Keratinocyte (primary cell): ENCODE results near the gene MELTF. TPM values are rescaled to one million over a fixed set of nuclear protein-coding genes. Genes with fewer than 3 reads are reported as not detected.

Experiments used
- DNase-seq: peaks from one replicate; pipeline ENCODE4 v3.0.0-alpha.2; 2011; ENCODE audit warnings: low read depth, missing footprints, low spot score
- FAIRE-seq: peaks from 2 replicates; lab custom pipeline; 2011; peaks lifted over from hg19 to GRCh38; lab: Jason Lieb, UNC
- H2AFZ ChIP-seq: 2 replicates; pipeline ENCODE4 v1.6.0; 2012; ENCODE audit warnings: low read length, control low read depth, inconsistent platforms; ENCODE audit not compliant: control insufficient read depth
- H3K27ac ChIP-seq: 2 replicates; pipeline ENCODE4 v1.5.1; 2011; ENCODE audit warnings: low read length; ENCODE audit not compliant: control insufficient read depth, insufficient read depth
- H3K27me3 ChIP-seq: 3 replicates; pipeline ENCODE4 v1.6.0; 2011; ENCODE audit warnings: low read length; ENCODE audit not compliant: control insufficient read depth, insufficient read depth; ENCODE audit errors: extremely low read depth
- H3K36me3 ChIP-seq, 2 experiments: 2 replicates in 1 of 2; 3 replicates in 1 of 2; pipeline ENCODE4 v1.5.1; 2011; ENCODE audit warnings: low read length in 2 of 2, mild to moderate bottlenecking in 1 of 2; ENCODE audit not compliant: control insufficient read depth in 2 of 2, insufficient read depth in 2 of 2; ENCODE audit errors: extremely low read depth in 1 of 2
- H3K4me1 ChIP-seq: 3 replicates; pipeline ENCODE4 v1.5.1; 2011; ENCODE audit warnings: low read length; ENCODE audit not compliant: control insufficient read depth, insufficient read depth; ENCODE audit errors: extremely low read depth
- H3K4me2 ChIP-seq: 3 replicates; pipeline ENCODE4 v1.6.0; 2011; ENCODE audit warnings: low read depth, low read length; ENCODE audit not compliant: control insufficient read depth, insufficient read depth; ENCODE audit errors: extremely low read depth
- H3K4me3 ChIP-seq, 3 experiments: fragments of 200-600 bp in 1 of 3; sonication (generic) in 1 of 3; 2 replicates in 2 of 3; 3 replicates in 1 of 3; pipeline ENCODE4 v1.5.1; 2011 to 2016; ENCODE audit warnings: low read length in 3 of 3, mild to moderate bottlenecking in 3 of 3, control low read depth in 2 of 3, inconsistent platforms in 1 of 3, low read depth in 1 of 3, mixed read lengths in 1 of 3, mixed run types in 1 of 3, moderate library complexity in 1 of 3; ENCODE audit not compliant: control insufficient read depth in 2 of 3, insufficient read depth in 2 of 3; ENCODE audit errors: extremely low read depth in 1 of 3
- H3K79me2 ChIP-seq: 2 replicates; pipeline ENCODE4 v1.6.0; 2012; ENCODE audit warnings: low read length; ENCODE audit not compliant: control insufficient read depth, insufficient read depth
- H3K9ac ChIP-seq: 3 replicates; pipeline ENCODE4 v1.6.0; 2011; ENCODE audit warnings: low read length; ENCODE audit not compliant: control insufficient read depth, insufficient read depth; ENCODE audit errors: extremely low read depth
- H3K9me1 ChIP-seq: 3 replicates; pipeline ENCODE4 v1.6.0; 2011; ENCODE audit warnings: low read length; ENCODE audit not compliant: control insufficient read depth, insufficient read depth; ENCODE audit errors: extremely low read depth
- H3K9me3 ChIP-seq: 2 replicates; pipeline ENCODE4 v1.5.1; 2012; ENCODE audit warnings: low read depth, low read length; ENCODE audit not compliant: control insufficient read depth
- H4K20me1 ChIP-seq: 3 replicates; pipeline ENCODE4 v1.6.0; 2011; ENCODE audit warnings: low read length; ENCODE audit not compliant: control insufficient read depth, insufficient read depth; ENCODE audit errors: extremely low read depth
- EZH2 ChIP-seq: IDR thresholded peaks from one replicate; pipeline ENCODE4 v1.6.1; 2012; ENCODE audit warnings: inconsistent platforms, mild to moderate bottlenecking, low read length, moderate library complexity
- dilution Hi-C: fragments of 300-500 bp; cut with MboI; formaldehyde crosslinking; loops from one replicate; pipeline ENCODE4 v1.7.0; 2020; ENCODE audit warnings: low sequenced_read_pairs; ENCODE audit not compliant: extremely low pct_ligation_motif_present
- polyA plus RNA-seq, 5 experiments: library from polyadenylated mRNA; depleted of rRNA in 3 of 5; stranded (reverse) in 3 of 5; stranded (forward) in 1 of 5; unstranded in 1 of 5; fragments of >200 nt; gene quantifications; 1 replicate in 1 of 5; 2 replicates in 3 of 5; 3 replicates in 1 of 5; pipeline versions ENCODE4 v1.2.1 to v1.2.3, GENCODE V29; 2011 to 2012; ENCODE audit warnings: missing spikeins in 2 of 5, low read depth in 1 of 5, low replicate concordance in 1 of 5
- TF ChIP-seq, protein P1 (sequence below), 3 experiments: IDR thresholded peaks in 1 of 3; conservative IDR thresholded peaks in 1 of 3; optimal IDR thresholded peaks in 1 of 3; 2 replicates in 2 of 3; 3 replicates in 1 of 3; pipeline versions ENCODE3 to v1.5.1; 2011; ENCODE audit warnings: low read length in 3 of 3, mild to moderate bottlenecking in 3 of 3, moderate library complexity in 2 of 3, control low read depth in 1 of 3, inconsistent platforms in 1 of 3; ENCODE audit not compliant: insufficient read depth in 2 of 3; ENCODE audit errors: extremely low read depth in 1 of 3

The MELTF gene
- polyA plus RNA-seq, 1 donor (not counting 4 experiments of a cell fraction or from before 2014, with no cell fraction given) = 6.0 TPM

DNA sequence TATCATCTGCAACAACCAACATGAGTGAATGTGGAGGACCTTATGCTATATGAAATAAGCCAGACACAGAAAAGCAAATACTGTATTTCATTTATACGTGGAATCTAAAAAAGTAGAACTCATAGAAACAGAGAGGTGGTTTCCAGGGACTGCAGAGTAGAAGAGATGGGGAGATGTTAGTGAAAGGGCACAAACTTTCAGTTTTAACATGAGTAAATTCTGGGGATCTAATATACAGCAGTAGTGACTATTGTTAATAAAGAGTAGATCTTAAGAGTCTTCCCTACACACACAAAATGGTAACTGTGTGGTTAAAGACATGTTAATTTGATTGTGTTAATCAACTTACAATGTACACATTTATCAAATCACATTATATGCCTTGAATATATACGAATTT, 20.9 kb upstream of the MELTF start:
- no peaks in the 10 kb centered on the region for H3K27me3 ChIP-seq
- DNase-seq = no peak

DNA sequence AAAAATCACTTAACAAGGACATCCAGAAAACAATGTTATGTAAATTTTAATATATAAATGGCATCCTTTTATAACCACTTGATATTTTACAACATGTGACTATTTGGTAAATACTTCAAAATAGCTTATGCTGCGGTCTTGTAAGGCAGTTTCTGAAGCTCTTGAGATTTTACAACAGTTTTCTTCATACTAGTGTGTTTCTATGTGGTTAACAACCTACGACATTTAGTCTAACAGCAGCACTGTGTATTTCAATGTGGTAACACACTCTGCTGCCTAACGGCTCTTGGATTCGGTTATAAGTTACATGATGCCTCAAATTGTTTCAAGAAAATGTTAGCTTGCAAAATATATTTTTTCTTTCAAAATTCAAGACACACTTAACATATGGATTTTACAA, 12.9 kb upstream of the MELTF start:
- DNase-seq = no peak
- H4K20me1 ChIP-seq = no peaks in the 10 kb centered on the region
- FAIRE-seq = no peak
- H3K36me3 ChIP-seq = peaks cover 14 to 21% of the 10 kb centered on the region in 2 experiments
- H2AFZ ChIP-seq = no peak overlapping the region
- H3K9ac ChIP-seq = no peak overlapping the region
- no peaks in the 10 kb centered on the region for H3K27me3 ChIP-seq
- no peak overlapping the region for H3K27ac ChIP-seq
- dilution Hi-C loops = no loop called here
- H3K79me2 ChIP-seq = no peaks in the 10 kb centered on the region
- no peaks in the 10 kb centered on the region for H3K9me1 ChIP-seq
- peaks cover 18% of the 10 kb centered on the region for H3K4me1 ChIP-seq
- TF ChIP-seq EZH2 = no peak
- no peak overlapping the region for H3K4me3 ChIP-seq
- H3K4me2 ChIP-seq = no peak overlapping the region
- no peaks in the 10 kb centered on the region for H3K9me3 ChIP-seq

More for the DNA sequence above, 20.9 kb upstream of the MELTF start:
- no peak for TF ChIP-seq EZH2
- TF ChIP-seq, protein P1, sequence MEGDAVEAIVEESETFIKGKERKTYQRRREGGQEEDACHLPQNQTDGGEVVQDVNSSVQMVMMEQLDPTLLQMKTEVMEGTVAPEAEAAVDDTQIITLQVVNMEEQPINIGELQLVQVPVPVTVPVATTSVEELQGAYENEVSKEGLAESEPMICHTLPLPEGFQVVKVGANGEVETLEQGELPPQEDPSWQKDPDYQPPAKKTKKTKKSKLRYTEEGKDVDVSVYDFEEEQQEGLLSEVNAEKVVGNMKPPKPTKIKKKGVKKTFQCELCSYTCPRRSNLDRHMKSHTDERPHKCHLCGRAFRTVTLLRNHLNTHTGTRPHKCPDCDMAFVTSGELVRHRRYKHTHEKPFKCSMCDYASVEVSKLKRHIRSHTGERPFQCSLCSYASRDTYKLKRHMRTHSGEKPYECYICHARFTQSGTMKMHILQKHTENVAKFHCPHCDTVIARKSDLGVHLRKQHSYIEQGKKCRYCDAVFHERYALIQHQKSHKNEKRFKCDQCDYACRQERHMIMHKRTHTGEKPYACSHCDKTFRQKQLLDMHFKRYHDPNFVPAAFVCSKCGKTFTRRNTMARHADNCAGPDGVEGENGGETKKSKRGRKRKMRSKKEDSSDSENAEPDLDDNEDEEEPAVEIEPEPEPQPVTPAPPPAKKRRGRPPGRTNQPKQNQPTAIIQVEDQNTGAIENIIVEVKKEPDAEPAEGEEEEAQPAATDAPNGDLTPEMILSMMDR (optimal IDR thresholded peaks at IDR 0.05 in 1 of 3, IDR thresholded peaks at IDR 0.05 in 1 of 3, conservative IDR thresholded peaks at IDR 0.05 in 1 of 3; ENCODE audit: extremely low read depth in 1 of 3, insufficient read depth in 2 of 3, low read length in 3 of 3) = no peak
- H4K20me1 ChIP-seq = no peaks in the 10 kb centered on the region
- no peak overlapping the region for H3K9ac ChIP-seq
- FAIRE-seq = no peak
- H3K27ac ChIP-seq = no peak overlapping the region
- H3K4me3 ChIP-seq = no peak overlapping the region
- H3K9me1 ChIP-seq = no peaks in the 10 kb centered on the region
- no peak overlapping the region for H2AFZ ChIP-seq
- H3K4me2 ChIP-seq = no peak overlapping the region
- dilution Hi-C loops = no loop called here
- no peaks in the 10 kb centered on the region for H3K4me1 ChIP-seq
- H3K9me3 ChIP-seq = no peaks in the 10 kb centered on the region
- H3K36me3 ChIP-seq = peaks cover 19 to 30% of the 10 kb centered on the region in 2 experiments
- no peaks in the 10 kb centered on the region for H3K79me2 ChIP-seq

DNA sequence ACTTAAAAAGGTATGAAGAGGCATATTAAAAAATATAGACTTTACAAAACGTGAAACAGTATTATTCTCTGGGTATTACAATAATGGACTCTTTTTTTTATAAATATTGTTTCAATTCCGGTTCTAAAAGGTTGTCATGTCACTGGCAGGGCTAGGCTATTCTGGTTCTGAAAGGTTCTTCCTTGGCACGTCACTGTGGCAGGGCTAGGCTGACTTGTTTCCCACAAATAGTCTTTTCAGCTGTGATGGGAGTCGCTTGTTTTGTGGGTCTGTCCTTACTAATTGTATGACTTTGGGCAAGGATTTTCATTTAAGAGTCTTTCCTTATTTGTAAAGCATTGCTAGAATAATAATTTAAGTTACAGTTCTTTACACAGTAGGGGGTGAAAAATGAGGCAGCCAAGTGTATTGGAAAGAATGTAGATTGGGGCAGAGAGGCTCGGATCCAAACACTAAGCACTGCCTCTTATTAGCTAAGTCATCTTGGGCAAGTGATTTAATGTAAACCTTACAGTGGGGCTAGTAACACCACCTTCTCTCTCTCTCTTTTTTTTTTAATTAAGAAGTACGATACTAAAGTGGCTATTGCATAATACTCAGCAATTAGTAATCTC, 12.4 kb upstream of the MELTF start:
- no peak overlapping the region for H3K27ac ChIP-seq
- no peak overlapping the region for H2AFZ ChIP-seq
- no peak overlapping the region for H3K4me3 ChIP-seq
- dilution Hi-C loops = no loop called here
- no peak overlapping the region for H3K4me2 ChIP-seq
- FAIRE-seq = no peak
- no peaks in the 10 kb centered on the region for H4K20me1 ChIP-seq
- TF ChIP-seq EZH2 = no peak
- TF ChIP-seq, protein P1 (optimal IDR thresholded peaks at IDR 0.05 in 1 of 3, IDR thresholded peaks at IDR 0.05 in 1 of 3, conservative IDR thresholded peaks at IDR 0.05 in 1 of 3; ENCODE audit: extremely low read depth in 1 of 3, insufficient read depth in 2 of 3, low read length in 3 of 3) = no peak
- H3K27me3 ChIP-seq = no peaks in the 10 kb centered on the region
- no peaks in the 10 kb centered on the region for H3K9me1 ChIP-seq
- no peak overlapping the region for H3K9ac ChIP-seq
- no peaks in the 10 kb centered on the region for H3K9me3 ChIP-seq
- no peak for DNase-seq
- peaks cover 18% of the 10 kb centered on the region for H3K4me1 ChIP-seq
- peaks cover 14 to 21% of the 10 kb centered on the region in 2 experiments for H3K36me3 ChIP-seq
- H3K79me2 ChIP-seq = no peaks in the 10 kb centered on the region
